Mucosa of rectum (tissue), 2 donors: ENCODE results near the gene RACGAP1.
"Not testable (repeated sequence)": the region's sequence is repeated elsewhere in the genome, so short reads cannot be mapped to it uniquely, and the experiment has no call there.

Experiments used
- H3K27ac ChIP-seq, 2 donors: one replicate each; pipeline ENCODE4 v1.7.0; 2013; ENCODE audit warnings: inconsistent platforms in 2 of 2, low read depth in 2 of 2, low read length in 2 of 2
- H3K27me3 ChIP-seq, 2 donors: one replicate each; pipeline ENCODE4 v1.7.0; 2013; ENCODE audit warnings: low read length in 2 of 2; ENCODE audit not compliant: control insufficient read depth in 2 of 2, insufficient read depth in 2 of 2
- H3K36me3 ChIP-seq, 2 donors: one replicate each; pipeline ENCODE4 v1.7.0; 2013; ENCODE audit warnings: low read length in 2 of 2; ENCODE audit not compliant: control insufficient read depth in 2 of 2, insufficient read depth in 2 of 2
- H3K4me1 ChIP-seq, 2 donors: one replicate each; pipeline ENCODE4 v1.7.0; 2013; ENCODE audit warnings: low read length in 2 of 2, mild to moderate bottlenecking in 1 of 2; ENCODE audit not compliant: control insufficient read depth in 2 of 2, insufficient read depth in 2 of 2
- H3K4me3 ChIP-seq, 2 donors: one replicate each; pipeline ENCODE4 v1.7.0; 2013; ENCODE audit warnings: low read length in 2 of 2
- H3K9ac ChIP-seq, 2 donors: one replicate each; pipeline ENCODE4 v1.7.0; 2013; ENCODE audit warnings: low read length in 2 of 2, low read depth in 1 of 2, mild to moderate bottlenecking in 1 of 2
- H3K9me3 ChIP-seq, 2 donors: one replicate each; pipeline ENCODE4 v1.7.0; 2013; ENCODE audit warnings: low read length in 2 of 2; ENCODE audit not compliant: control insufficient read depth in 2 of 2
- donor health status: healthy.
- donor health status: Normal muscosa, but diverticular disease.

Gene RACGAP1

GRCh38 chr12:50030449-50030848, 5.2 kb upstream of the RACGAP1 start:
- not testable (repeated sequence) for H3K4me1 ChIP-seq, H3K9ac ChIP-seq, H3K9me3 ChIP-seq, H3K27me3 ChIP-seq, H3K36me3 ChIP-seq, H3K27ac ChIP-seq, H3K4me3 ChIP-seq

- no peaks in the 10 kb centered on the region for H3K27me3 ChIP-seq
- no peaks in the 10 kb centered on the region for H3K36me3 ChIP-seq
- no peak overlapping the region for H3K4me3 ChIP-seq
- no peaks in the 10 kb centered on the region for H3K9me3 ChIP-seq
- H3K27ac ChIP-seq, result no peak overlapping the region
- no peak overlapping the region for H3K9ac ChIP-seq
- H3K4me1 ChIP-seq, result peaks cover 6 to 7% of the 10 kb centered on the region in 2 donors
Measured at GRCh38 chr12:50026691-50027090, 1.4 kb upstream of the RACGAP1 start.

GRCh38 chr12:50024805-50025186, 498 bp downstream of the RACGAP1 start:
- Histone ChIP-seq H3K36me3 (no peaks in the 10 kb centered on the region), H3K9ac (peak overlapping the region; percentile 81 to 85), H3K4me3 (peak overlapping the region; percentile 88), H3K4me1 (peaks cover 6 to 7% of the 10 kb centered on the region in 2 donors), H3K9me3 (no peaks in the 10 kb centered on the region), H3K27me3 (no peaks in the 10 kb centered on the region), H3K27ac (peak overlapping the region in 1 of 2 donors; percentile 67)

GRCh38 chr12:50024227-50024626, 1.1 kb downstream of the RACGAP1 start:
- H3K4me3 ChIP-seq, result peak overlapping the region in 1 of 2 donors; percentile 88
- H3K27me3 ChIP-seq, result no peaks in the 10 kb centered on the region
- no peak overlapping the region for H3K27ac ChIP-seq
- H3K36me3 ChIP-seq, result no peaks in the 10 kb centered on the region
- H3K4me1 ChIP-seq, result peaks cover 6 to 7% of the 10 kb centered on the region in 2 donors
- H3K9ac ChIP-seq, result no peak overlapping the region
- H3K9me3 ChIP-seq, result no peaks in the 10 kb centered on the region

GRCh38 chr12:50022903-50023302, 2.4 kb downstream of the RACGAP1 start:
- Histone ChIP-seq H3K4me3 (no peak overlapping the region), H3K4me1 (peaks cover 6 to 7% of the 10 kb centered on the region in 2 donors), H3K9me3 (no peaks in the 10 kb centered on the region), H3K36me3 (no peaks in the 10 kb centered on the region), H3K27ac (no peak overlapping the region), H3K9ac (no peak overlapping the region), H3K27me3 (no peaks in the 10 kb centered on the region)

GRCh38 chr12:50021031-50021430, 4.3 kb downstream of the RACGAP1 start:
- no peaks in the 10 kb centered on the region for H3K27me3 ChIP-seq
- no peak overlapping the region for H3K9ac ChIP-seq
- H3K4me3 ChIP-seq, result no peak overlapping the region
- H3K27ac ChIP-seq, result no peak overlapping the region
- no peaks in the 10 kb centered on the region for H3K9me3 ChIP-seq
- H3K36me3 ChIP-seq, result no peaks in the 10 kb centered on the region
- H3K4me1 ChIP-seq, result peaks cover 6 to 7% of the 10 kb centered on the region in 2 donors

- no peaks in the 10 kb centered on the region for H3K27me3 ChIP-seq
- H3K4me1 ChIP-seq, result peaks cover 4 to 5% of the 10 kb centered on the region in 2 donors
- H3K4me3 ChIP-seq, result no peak overlapping the region
Measured at GRCh38 chr12:50019524-50019923, 5.8 kb downstream of the RACGAP1 start.

GRCh38 chr12:50018968-50019367, 6.3 kb downstream of the RACGAP1 start:
- no peaks in the 10 kb centered on the region for H3K27me3 ChIP-seq
- H3K36me3 ChIP-seq, result no peaks in the 10 kb centered on the region
- no peak overlapping the region for H3K9ac ChIP-seq
- H3K27ac ChIP-seq, result no peak overlapping the region
- no peaks in the 10 kb centered on the region for H3K9me3 ChIP-seq
- no peaks in the 10 kb centered on the region for H3K4me1 ChIP-seq
- no peak overlapping the region for H3K4me3 ChIP-seq

More at GRCh38 chr12:50019524-50019923, 5.8 kb downstream of the RACGAP1 start:
- Histone ChIP-seq H3K27ac (no peak overlapping the region), H3K36me3 (no peaks in the 10 kb centered on the region), H3K9ac (no peak overlapping the region), H3K9me3 (no peaks in the 10 kb centered on the region)

GRCh38 chr12:50018154-50018553, 7.1 kb downstream of the RACGAP1 start:
- Histone ChIP-seq H3K27ac (no peak overlapping the region), H3K4me3 (no peak overlapping the region), H3K36me3 (no peaks in the 10 kb centered on the region), H3K4me1 (no peaks in the 10 kb centered on the region), H3K9me3 (no peaks in the 10 kb centered on the region), H3K9ac (no peak overlapping the region), H3K27me3 (no peaks in the 10 kb centered on the region)

- Histone ChIP-seq H3K9me3 (no peaks in the 10 kb centered on the region), H3K27ac (peak overlapping the region in 1 of 2 donors; percentile 27), H3K4me3 (no peak overlapping the region), H3K36me3 (no peaks in the 10 kb centered on the region), H3K27me3 (no peaks in the 10 kb centered on the region), H3K9ac (no peak overlapping the region), H3K4me1 (no peaks in the 10 kb centered on the region)
Measured at GRCh38 chr12:50017641-50018040, 7.7 kb downstream of the RACGAP1 start.
